GM12878 (cell line): ENCODE measurements around the gene GLUD1.
"Not testable (repeated sequence)": the region's sequence is repeated elsewhere in the genome, so short reads cannot be mapped to it uniquely, and the experiment has no call there.

Experiments used
- BACH1 ChIP-seq: fragments of 450-650 bp; IDR thresholded peaks from 2 replicates; pipeline ENCODE4 v1.6.1; 2017; ENCODE audit warnings: mild to moderate bottlenecking, borderline replicate concordance
- CTCF ChIP-seq, 3 experiments: IDR thresholded peaks in 2 of 3; conservative IDR thresholded peaks in 1 of 3; 2 replicates each; pipeline ENCODE4 v1.5.1; 2011; ENCODE audit warnings: low read depth in 3 of 3, low read length in 3 of 3, mild to moderate bottlenecking in 3 of 3, control low read depth in 2 of 3, moderate library complexity in 2 of 3, inconsistent platforms in 1 of 3, mixed read lengths in 1 of 3; ENCODE audit not compliant: control insufficient read depth in 2 of 3, insufficient read depth in 1 of 3; ENCODE audit errors: extremely low read depth in 1 of 3
- EP300 ChIP-seq, 2 experiments: fragments of 150-350 bp in 1 of 2; IDR thresholded peaks; 2 replicates each; pipeline ENCODE4 v1.6.1; 2011 to 2012; ENCODE audit warnings: low read depth in 2 of 2, low read length in 2 of 2, borderline replicate concordance in 1 of 2, improper control_type of control experiment in 1 of 2, inconsistent platforms in 1 of 2; ENCODE audit not compliant: control insufficient read depth in 1 of 2
- POLR2A ChIP-seq: IDR thresholded peaks from 2 replicates; pipeline ENCODE4 v1.6.1; 2011; ENCODE audit warnings: low read depth, mild to moderate bottlenecking, low read length
- SUPT20H ChIP-seq: IDR thresholded peaks from 2 replicates; pipeline ENCODE4 v1.6.1; 2011; ENCODE audit warnings: low read depth, mild to moderate bottlenecking, low read length, moderate library complexity, borderline replicate concordance; ENCODE audit not compliant: control insufficient read depth

GRCh38 chr10:87008303-87008702 lies 86.3 kb downstream of the GLUD1 start:
- not testable (repeated sequence) for TF ChIP-seq CTCF (IDR thresholded peaks at IDR 0.05 in 2 of 3, conservative IDR thresholded peaks at IDR 0.05 in 1 of 3; ENCODE audit: control insufficient read depth in 2 of 3, extremely low read depth in 1 of 3, insufficient read depth in 1 of 3, low read depth in 3 of 3, low read length in 3 of 3); EP300 (IDR thresholded peaks at IDR 0.05; ENCODE audit: borderline replicate concordance in 1 of 2, control insufficient read depth in 1 of 2, low read depth in 2 of 2, low read length in 2 of 2); POLR2A; SUPT20H; BACH1
